HG03378 (cell line): ENCODE data around the gene ADPRH.
A peak's percentile ranks its signal among the peaks of the same experiment; 100 is the strongest.

Experiments
- ATAC-seq: cut with Tn5 transposase; IDR thresholded peaks from one replicate; pipeline ENCODE4 v1.9.1; 2021; ENCODE audit warnings: mild to moderate bottlenecking, moderate library complexity; ENCODE audit not compliant: unreplicated experiment

The ADPRH gene

GRCh38 chr3:119595639-119596334 is 16.5 kb downstream of the ADPRH start:
- no peak for ATAC-seq

- no peak for ATAC-seq
These were observed 17.1 kb downstream of the ADPRH start for GRCh38 chr3:119596398-119596797.

GRCh38 chr3:119597548-119598288 is 18.4 kb downstream of the ADPRH start, which contains the start of gene PLA1A:
PLA1A (plus strand) TSS chr3:119597885; CDS start chr3:119597914, 29 bp downstream.
- no peak for ATAC-seq

DNA sequence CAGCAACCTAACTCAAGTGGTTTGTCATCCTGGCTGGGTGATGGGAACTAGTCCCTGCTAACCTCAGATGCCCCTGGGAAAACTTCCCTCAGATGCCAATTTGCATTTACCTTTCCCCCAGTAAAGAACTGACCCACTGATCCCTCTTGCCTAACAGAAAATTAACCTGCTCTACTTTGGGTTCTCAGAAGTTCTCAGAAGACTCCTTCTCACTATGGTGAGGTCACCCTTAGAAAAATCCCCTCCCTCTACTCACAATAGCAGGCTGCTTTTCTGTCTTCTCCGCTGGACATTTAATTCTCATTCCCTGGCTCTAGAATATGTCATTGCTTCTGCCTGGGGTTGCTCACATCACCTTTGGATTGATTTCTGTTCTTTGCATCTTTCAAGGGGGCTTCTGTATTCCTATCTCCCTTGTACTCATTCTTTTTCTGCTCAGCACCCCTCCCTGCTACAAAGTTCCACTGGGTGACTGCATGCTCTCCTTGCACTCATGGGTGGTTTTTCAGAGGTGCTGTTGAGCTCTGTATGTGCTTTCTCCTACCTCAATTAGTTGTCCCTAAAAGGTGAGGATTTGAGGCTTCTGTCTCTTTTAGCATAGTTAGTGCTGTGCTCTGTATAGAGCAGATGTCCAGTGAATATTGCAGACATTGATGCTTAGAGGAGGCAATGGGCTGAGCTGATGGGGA is 19.3 kb downstream of the ADPRH start:
- ATAC-seq = peak; percentile 58

- no peak for ATAC-seq
These were observed 20.4 kb downstream of the ADPRH start for GRCh38 chr3:119599558-119600174.

- ATAC-seq = peak; percentile 56
These were observed 21.4 kb downstream of the ADPRH start for GRCh38 chr3:119600732-119601131.

DNA sequence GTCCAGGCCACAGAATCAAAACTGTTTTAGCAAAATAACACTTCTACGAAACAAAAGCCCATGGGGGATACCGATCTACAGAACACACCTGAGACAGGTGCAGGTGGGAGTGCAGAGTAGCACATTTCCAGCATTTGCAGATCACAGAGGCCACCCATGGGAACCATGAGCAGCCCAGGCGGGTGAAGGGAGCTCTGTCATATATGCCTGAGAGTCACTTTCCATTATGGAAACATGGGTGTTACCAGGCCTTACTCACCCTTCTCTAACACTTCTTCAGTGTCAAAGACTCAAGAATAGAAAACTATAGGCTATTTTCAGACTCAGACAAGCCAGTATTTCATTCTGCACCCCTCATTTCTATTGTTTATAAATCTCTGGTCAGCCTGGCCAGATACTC is 21.9 kb downstream of the ADPRH start:
- no peak for ATAC-seq

GRCh38 chr3:119602676-119603075 is 23.4 kb downstream of the ADPRH start:
- no peak for ATAC-seq

DNA sequence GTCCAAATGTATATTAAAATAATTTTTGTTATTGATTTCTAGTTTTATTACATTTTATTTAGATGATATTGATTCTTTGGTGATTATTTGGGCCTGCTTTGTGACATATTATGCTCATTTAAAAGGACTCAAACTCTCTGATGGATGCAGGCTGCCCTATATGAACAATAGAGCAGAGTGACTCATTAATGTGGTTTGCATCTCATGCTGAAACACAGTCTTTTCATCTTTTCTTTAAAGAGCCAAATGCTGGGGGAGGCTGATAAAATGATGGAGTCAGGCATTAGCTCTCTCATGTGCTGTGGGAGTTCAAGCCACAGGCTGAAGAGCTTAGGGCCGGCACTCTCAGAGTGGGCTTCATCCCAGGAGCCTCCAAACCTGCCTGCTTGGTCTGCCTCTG is 25.6 kb downstream of the ADPRH start:
- no peak for ATAC-seq

- ATAC-seq = no peak
These were observed 29.2 kb downstream of the ADPRH start for GRCh38 chr3:119608405-119609000.

DNA sequence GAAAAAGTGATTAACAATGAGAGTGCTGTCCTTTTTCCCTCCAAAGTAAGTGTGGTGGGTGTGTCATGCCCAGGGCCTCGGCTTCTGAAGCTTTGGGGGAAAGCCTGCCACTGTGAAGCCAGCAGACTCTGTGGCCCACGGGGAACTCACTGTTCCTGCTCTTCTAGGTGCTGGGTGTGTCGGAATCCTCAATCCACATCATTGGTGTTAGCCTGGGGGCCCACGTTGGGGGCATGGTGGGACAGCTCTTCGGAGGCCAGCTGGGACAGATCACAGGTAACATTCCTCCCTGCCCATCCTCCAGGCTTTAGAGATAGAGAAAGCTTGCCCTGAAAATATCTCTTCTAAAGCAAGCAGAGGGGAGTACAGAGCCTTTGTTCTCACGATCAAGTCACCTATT is 30.0 kb downstream of the ADPRH start:
- ATAC-seq = no peak

DNA sequence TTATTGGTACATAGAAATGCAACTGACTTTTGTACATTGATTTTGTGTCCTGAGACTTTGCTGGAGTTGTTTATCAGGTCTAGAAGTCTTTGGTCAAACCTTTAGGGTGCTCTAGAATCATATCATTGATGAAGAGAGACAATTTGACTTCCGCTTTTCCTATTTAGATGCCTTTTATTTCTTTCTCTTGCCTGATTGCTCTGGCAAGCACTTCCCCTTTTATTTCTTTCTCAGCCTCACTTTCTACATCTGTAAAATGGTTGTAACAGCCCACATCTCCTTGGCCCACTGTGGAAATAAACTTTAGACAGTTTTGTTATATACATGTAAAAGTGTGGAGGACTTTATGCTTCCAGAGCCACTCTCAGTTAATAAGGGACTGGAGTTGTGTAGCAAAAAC is 32.4 kb downstream of the ADPRH start:
- ATAC-seq = no peak

DNA sequence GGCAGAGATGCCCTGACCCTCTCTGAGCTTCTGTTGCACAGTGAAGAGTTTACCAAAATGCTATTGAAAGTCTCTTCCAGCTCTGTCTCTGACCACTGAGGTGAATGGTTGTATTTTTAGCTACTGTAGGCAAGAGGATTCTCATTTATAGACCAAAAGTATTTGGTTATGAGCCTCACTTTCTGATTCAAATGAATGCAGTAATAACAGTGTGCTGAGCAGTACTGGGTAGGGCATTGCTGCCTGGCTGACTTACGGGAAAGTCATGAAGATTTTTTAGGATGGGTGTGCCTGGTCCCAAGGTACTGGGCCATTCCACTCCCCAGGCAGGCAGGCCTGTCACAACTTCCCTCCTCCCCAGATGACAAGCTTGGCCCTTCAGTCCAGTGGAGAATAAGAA is 33.9 kb downstream of the ADPRH start:
- no peak for ATAC-seq

DNA sequence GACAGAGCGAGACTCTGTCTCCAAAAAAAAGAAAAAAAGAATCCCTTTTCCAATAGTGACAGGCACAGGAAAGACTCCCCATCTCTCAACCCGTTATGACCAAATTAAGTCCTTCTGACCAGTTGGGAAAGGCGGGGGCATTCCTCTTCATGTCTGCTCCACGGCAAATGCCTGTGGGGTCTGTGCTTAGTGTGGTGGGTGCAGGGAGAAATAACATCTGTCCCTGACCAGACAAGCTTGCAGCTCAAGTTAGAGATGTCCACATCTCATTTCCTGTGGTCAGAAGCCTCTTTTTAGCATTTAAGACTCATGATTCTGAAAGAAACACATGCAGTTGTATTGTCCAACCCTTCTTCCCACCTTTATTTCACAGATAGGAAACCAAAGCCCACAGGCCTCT is 34.6 kb downstream of the ADPRH start:
- ATAC-seq = no peak

GRCh38 chr3:119616056-119616455 is 36.8 kb downstream of the ADPRH start:
- ATAC-seq = no peak

DNA sequence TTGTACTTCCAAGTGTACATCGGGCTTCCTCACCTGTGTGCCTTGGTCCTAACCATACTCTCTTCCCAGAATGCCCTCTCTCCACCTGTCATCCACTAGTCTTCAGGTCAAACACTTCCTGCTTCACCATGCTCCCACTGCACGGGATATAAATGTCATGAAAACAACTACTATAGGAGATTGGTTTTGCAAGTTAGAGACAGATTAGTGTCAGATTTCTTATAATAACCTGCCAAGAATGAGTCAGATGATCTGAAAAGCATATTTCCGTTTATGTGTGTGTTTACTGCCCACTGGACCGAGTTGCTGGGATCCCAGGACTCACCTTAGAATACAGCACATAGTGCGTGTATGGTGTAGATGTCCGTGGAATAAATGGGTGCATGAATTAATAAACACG is 39.8 kb downstream of the ADPRH start:
- no peak for ATAC-seq

DNA sequence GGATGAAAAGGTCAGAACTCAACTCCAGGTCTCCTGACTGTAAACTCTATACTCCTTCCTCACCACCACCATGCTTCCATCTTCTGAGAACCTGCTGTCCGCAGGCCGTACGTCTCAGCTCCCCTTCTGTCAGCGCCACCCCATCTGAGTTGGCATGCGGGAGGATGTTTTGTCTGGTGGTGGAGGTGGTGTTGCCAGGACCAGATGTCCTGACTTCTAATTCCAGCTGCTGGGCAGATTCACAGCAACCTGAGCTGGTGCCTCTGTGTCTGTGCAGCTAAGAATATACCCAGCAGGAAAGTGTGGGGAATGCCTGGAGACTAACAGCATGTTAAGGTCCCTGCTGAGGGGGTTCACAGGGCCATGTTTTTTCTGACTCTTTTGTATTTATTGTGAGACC is 41.6 kb downstream of the ADPRH start:
- ATAC-seq = no peak

DNA sequence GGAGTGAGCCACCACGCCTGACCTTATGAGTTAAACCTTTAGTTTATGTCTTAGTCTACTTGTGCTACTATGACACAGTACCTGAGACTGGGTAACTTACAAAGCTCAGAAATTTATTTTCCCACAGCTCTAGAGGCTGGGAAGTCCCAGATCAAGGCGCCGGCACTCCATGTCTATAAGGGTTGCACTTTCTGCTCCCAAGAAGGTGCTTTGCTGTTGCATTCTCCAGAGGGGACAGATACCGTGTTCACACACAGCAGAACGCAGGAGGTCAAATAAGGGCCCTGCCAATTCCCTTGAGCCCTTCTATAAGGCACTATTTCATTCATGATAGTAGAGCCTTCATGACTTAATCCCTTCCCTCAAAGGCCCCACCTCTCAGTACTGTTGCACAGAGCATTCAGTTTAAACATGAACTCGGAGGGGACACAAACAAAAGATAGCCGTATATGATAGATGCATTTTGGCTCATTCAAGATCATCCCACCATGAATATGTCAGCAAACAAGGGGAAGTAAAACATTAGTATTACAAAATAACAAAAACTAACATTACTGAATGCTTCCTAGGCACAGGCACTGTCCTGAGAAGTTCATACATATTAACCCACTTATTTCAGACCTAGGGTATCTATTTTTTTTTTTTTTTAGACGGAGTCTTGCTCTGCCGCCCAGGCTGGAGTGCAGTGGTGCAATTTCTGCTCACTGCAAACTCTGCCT is 44.9 kb downstream of the ADPRH start:
- no peak for ATAC-seq

DNA sequence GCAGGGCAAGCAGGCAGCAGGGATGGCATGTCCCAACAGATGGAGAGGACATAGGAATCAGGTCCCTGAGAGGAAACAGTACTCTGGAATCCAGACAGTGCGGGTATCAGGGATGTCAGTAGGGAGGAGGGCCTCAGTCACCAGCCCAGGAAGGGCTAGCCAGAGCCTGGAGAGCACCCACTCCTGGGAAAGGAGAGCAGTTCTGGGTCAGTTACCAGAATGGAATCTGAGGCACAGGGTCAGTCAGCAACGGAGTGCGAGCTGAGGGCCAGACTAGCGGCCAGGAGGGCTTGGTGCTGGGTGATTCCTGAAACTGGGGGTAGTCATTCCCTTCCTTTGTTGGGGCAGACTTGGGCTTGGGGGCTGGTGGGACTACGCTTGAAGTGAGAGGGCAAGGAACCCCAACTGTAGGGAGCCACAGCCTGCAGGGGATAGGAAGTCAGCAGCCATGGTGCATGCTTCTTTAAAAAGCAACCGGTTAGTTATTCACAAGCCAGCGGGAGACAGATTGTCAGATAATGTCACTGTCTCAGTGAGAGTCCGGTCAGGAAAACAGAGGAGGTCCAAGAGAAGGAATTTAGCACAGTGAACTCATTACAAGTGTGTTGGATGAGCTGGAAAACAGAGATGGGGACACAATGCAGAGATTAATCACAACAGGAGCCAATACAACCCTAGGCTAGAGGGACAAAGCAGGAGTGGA is 46.3 kb downstream of the ADPRH start:
- no peak for ATAC-seq

DNA sequence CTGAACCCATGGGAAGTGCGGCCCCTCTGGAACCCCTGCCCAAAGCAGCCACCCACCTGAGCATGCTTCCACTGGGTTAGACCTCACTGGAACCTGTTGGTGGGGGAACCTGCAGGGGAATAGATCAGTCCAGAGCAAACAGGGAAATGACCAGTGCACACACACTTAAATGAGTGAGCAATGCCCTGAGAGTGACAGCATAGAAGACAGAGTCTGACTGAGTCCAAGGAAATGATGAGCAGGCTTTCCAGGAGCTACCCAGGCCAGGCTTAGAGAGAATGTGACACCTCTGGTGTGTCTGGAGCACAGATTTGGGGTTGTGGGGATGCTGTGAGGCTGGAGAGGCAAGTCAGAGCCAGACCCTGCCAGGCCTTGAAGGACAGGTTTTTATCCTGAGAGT is 46.9 kb downstream of the ADPRH start:
- ATAC-seq = no peak
